ENCODE results near the gene SLC4A2.

The SLC4A2 gene

DNA sequence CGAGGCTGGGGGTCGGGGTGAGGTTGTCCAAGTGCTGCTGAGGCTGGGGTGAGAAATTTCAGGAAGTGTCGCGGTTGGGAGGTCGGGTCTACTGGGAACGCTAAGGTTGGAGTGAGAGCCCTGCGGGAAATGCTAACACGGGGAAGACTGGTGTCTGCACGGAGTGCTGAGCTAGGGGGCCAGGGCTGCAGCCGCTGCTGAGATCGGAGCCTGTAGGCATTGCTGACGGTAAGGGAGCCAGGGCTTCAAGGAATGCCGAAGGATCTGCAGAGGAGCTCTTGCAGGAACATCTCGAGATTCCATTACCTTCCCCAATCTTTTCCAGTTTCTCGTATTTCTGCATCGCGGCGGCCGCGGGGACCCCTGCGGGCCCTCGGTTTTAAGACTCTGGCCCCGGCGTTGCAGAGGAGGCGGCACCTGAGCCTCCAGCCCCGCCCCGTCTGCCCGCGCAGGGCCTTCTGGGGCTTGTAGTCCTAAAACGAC lies 1.8 kb upstream of the SLC4A2 start, which contains the start of gene CDK5:
CDK5 (minus strand) TSS at position 392 of the 483 bp plus-strand sequence; CDS start at position 343, 49 bp downstream.
- no peaks in the 10 kb centered on the region for H3K9me3 ChIP-seq (replicated peaks; ENCODE audit: insufficient read depth, low read length)
- H3K4me2 ChIP-seq (ENCODE audit: low read depth, low read length), result peak within 1 kb of the TSS; percentile 98
- peak within 1 kb of the TSS; percentile 87 for H3K4me3 ChIP-seq (ENCODE audit: low read length)
- DNase-seq, result no peak
- peaks cover 32% of the 10 kb centered on the region for H3K79me2 ChIP-seq (ENCODE audit: low read length)
- H3K36me3 ChIP-seq (replicated peaks; ENCODE audit: insufficient read depth, low read length), result no peaks in the 10 kb centered on the region
- H3K9ac ChIP-seq (ENCODE audit: low read length), result peak within 1 kb of the TSS; percentile 66
- H3K27ac ChIP-seq (ENCODE audit: low read length), result peak within 1 kb of the TSS; percentile 65; the same call in 1 of the 2 replicates
- peaks cover 12% of the 10 kb centered on the region for H3F3A ChIP-seq (ENCODE audit: insufficient read depth, low read length)
- H3K27me3 ChIP-seq (replicated peaks; ENCODE audit: insufficient read depth, low read length), result no peaks in the 10 kb centered on the region
- TF ChIP-seq, protein P1, sequence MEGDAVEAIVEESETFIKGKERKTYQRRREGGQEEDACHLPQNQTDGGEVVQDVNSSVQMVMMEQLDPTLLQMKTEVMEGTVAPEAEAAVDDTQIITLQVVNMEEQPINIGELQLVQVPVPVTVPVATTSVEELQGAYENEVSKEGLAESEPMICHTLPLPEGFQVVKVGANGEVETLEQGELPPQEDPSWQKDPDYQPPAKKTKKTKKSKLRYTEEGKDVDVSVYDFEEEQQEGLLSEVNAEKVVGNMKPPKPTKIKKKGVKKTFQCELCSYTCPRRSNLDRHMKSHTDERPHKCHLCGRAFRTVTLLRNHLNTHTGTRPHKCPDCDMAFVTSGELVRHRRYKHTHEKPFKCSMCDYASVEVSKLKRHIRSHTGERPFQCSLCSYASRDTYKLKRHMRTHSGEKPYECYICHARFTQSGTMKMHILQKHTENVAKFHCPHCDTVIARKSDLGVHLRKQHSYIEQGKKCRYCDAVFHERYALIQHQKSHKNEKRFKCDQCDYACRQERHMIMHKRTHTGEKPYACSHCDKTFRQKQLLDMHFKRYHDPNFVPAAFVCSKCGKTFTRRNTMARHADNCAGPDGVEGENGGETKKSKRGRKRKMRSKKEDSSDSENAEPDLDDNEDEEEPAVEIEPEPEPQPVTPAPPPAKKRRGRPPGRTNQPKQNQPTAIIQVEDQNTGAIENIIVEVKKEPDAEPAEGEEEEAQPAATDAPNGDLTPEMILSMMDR (IDR thresholded peaks at IDR 0.05; ENCODE audit: low read length), result no peak
- TF ChIP-seq EZH2 (optimal IDR thresholded peaks at IDR 0.05; ENCODE audit: low read depth, low read length) (no peak), EZH2phosphoT487 (IDR thresholded peaks at IDR 0.05; ENCODE audit: low read length) (no peak)
- H4K20me1 ChIP-seq (ENCODE audit: insufficient read depth, low read length), result no peaks in the 10 kb centered on the region
- H3K4me1 ChIP-seq (ENCODE audit: low read length), result peaks cover 6% of the 10 kb centered on the region
- H2AFZ ChIP-seq (ENCODE audit: low read length), result peak within 1 kb of the TSS; percentile 96
- no peaks in the 10 kb centered on the region for H3K9me2 ChIP-seq (replicated peaks; ENCODE audit: insufficient read depth, low read length)

DNA sequence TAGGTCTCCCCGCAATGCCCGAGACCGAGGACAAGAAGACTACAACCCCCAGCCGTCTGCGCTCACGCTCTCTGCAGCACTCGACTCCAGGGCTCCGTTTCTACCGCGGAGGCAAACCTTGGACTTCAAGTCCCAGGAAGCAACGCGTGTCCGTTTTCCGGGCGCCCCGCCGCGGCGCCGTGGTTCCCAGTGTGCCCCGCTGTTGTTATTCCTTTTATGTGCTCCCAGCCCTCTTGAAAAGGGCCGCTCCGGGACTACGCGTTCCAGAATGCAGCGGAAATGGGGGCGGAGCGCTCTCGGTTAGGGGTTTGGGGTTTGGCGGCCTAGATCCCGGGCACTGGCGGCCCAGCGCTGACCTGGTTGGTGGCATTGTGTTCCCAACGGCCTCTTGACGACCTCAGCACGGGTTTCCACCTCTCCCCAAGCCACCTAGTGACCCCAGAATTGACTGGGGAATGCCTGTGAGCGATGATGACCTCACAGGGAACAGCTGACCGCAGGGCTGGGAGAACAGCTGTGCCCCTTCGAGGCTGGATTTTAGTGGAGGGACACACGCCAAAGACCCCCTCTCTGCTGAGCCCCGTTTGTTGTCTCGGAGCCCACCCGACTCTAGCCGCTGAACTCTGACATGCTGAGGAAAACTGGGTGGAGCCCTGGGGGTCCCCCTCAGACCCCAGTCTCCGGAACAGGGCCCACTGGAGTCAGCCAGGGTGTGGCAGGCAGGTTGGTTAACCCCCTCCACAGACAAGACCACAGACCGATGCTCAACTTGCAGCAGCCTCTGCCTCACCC lies 1.2 kb upstream of the SLC4A2 start:
- Histone ChIP-seq H2AFZ (ENCODE audit: low read length) (peak overlapping the region; percentile 90), H3K79me2 (ENCODE audit: low read length) (peaks cover 36% of the 10 kb centered on the region), H3K9me3 (replicated peaks; ENCODE audit: insufficient read depth, low read length) (no peaks in the 10 kb centered on the region)

DNA sequence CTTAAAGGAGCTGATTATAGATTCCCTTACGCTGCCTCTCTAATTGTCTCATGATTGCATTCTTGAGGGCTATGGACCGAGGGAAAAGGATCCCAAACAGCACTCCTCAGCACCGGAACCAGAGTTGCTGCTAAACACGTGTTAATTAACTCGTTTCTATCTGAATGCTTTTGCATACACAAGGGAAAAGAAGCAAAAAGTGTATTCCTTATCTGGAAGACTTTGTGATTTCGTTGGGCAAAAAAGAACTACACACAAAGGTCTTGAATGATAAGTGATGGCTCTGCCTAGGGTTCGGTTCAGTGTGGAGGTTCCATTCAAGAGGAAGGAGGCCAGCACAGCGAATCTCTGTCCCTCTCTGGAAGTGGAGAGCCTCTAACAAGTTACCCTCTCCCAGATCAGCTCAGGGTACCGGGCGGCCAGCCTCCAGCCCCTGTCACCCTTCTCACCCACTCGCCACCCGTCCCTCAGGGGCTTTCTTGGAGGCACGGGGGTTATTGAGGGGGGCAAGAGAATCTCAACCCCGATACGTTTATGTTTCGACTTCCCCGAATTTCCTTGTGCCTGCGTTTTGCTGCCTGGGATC lies 515 bp upstream of the SLC4A2 start:
- H3K79me2 ChIP-seq (ENCODE audit: low read length), result peaks cover 36% of the 10 kb centered on the region
- peak; percentile 29 for DNase-seq
- H3K9ac ChIP-seq (ENCODE audit: low read length), result peak overlapping the region; percentile 66
- H3K9me2 ChIP-seq (replicated peaks; ENCODE audit: insufficient read depth, low read length), result no peaks in the 10 kb centered on the region
- H3K27me3 ChIP-seq (replicated peaks; ENCODE audit: insufficient read depth, low read length), result no peaks in the 10 kb centered on the region
- peak overlapping the region; percentile 98 for H3K4me2 ChIP-seq (ENCODE audit: low read depth, low read length)
- peak overlapping the region; percentile 87 for H3K4me3 ChIP-seq (ENCODE audit: low read length)
- no peaks in the 10 kb centered on the region for H3K36me3 ChIP-seq (replicated peaks; ENCODE audit: insufficient read depth, low read length)
- H3F3A ChIP-seq (ENCODE audit: insufficient read depth, low read length), result peaks cover 12% of the 10 kb centered on the region
- H4K20me1 ChIP-seq (ENCODE audit: insufficient read depth, low read length), result no peaks in the 10 kb centered on the region
- H3K9me3 ChIP-seq (replicated peaks; ENCODE audit: insufficient read depth, low read length), result no peaks in the 10 kb centered on the region
- peak overlapping the region; percentile 65; the same call in 1 of the 2 replicates for H3K27ac ChIP-seq (ENCODE audit: low read length)
- peak overlapping the region; percentile 90 for H2AFZ ChIP-seq (ENCODE audit: low read length)
- H3K4me1 ChIP-seq (ENCODE audit: low read length), result peaks cover 6% of the 10 kb centered on the region
- TF ChIP-seq, protein P1 (IDR thresholded peaks at IDR 0.05; ENCODE audit: low read length), result no peak
- no peak for TF ChIP-seq EZH2phosphoT487 (IDR thresholded peaks at IDR 0.05; ENCODE audit: low read length)
- no peak for TF ChIP-seq EZH2 (optimal IDR thresholded peaks at IDR 0.05; ENCODE audit: low read depth, low read length)

More for the DNA sequence above, 1.2 kb upstream of the SLC4A2 start:
- H3K4me3 ChIP-seq (ENCODE audit: low read length), result peak overlapping the region; percentile 87
- H3K36me3 ChIP-seq (replicated peaks; ENCODE audit: insufficient read depth, low read length), result no peaks in the 10 kb centered on the region
- DNase-seq, result peak; percentile 100
- H3K4me1 ChIP-seq (ENCODE audit: low read length), result peaks cover 6% of the 10 kb centered on the region
- H3K9me2 ChIP-seq (replicated peaks; ENCODE audit: insufficient read depth, low read length), result no peaks in the 10 kb centered on the region
- no peak for TF ChIP-seq EZH2 (optimal IDR thresholded peaks at IDR 0.05; ENCODE audit: low read depth, low read length)
- TF ChIP-seq, protein P1 (IDR thresholded peaks at IDR 0.05; ENCODE audit: low read length), result no peak
- TF ChIP-seq EZH2phosphoT487 (IDR thresholded peaks at IDR 0.05; ENCODE audit: low read length), result no peak
- peaks cover 12% of the 10 kb centered on the region for H3F3A ChIP-seq (ENCODE audit: insufficient read depth, low read length)
- no peaks in the 10 kb centered on the region for H4K20me1 ChIP-seq (ENCODE audit: insufficient read depth, low read length)
- peak overlapping the region; percentile 66 for H3K9ac ChIP-seq (ENCODE audit: low read length)
- peak overlapping the region; percentile 65; the same call in 1 of the 2 replicates for H3K27ac ChIP-seq (ENCODE audit: low read length)
- peak overlapping the region; percentile 98 for H3K4me2 ChIP-seq (ENCODE audit: low read depth, low read length)
- H3K27me3 ChIP-seq (replicated peaks; ENCODE audit: insufficient read depth, low read length), result no peaks in the 10 kb centered on the region

Measured in MM.1S (cell line).